Endothelial cell (in vitro differentiated cells): Measurements from ENCODE around the gene TFDP1. TPM values are rescaled to one million over a fixed set of nuclear protein-coding genes. Genes with fewer than 3 reads are reported as not detected.

Source experiments
- DNase-seq: peaks from one replicate; pipeline ENCODE4 v3.0.0; 2021; ENCODE audit warnings: low spot score
- H3K27ac Mint-ChIP-seq: one replicate; pipeline ENCODE4 v1.8.0; 2021; ENCODE audit warnings: mixed read lengths, inconsistent platforms; ENCODE audit not compliant: unreplicated experiment
- H3K27me3 Mint-ChIP-seq: one replicate; pipeline ENCODE4 v1.8.0; 2021; ENCODE audit warnings: mild to moderate bottlenecking, moderate library complexity, mixed read lengths, inconsistent platforms; ENCODE audit not compliant: unreplicated experiment
- H3K36me3 Mint-ChIP-seq: one replicate; pipeline ENCODE4 v1.8.0; 2021; ENCODE audit warnings: mild to moderate bottlenecking, low read depth, mixed read lengths, inconsistent platforms; ENCODE audit not compliant: unreplicated experiment
- H3K4me1 Mint-ChIP-seq: one replicate; pipeline ENCODE4 v1.8.0; 2021; ENCODE audit warnings: mild to moderate bottlenecking, mixed read lengths, inconsistent platforms; ENCODE audit not compliant: unreplicated experiment
- H3K4me3 Mint-ChIP-seq: one replicate; pipeline ENCODE4 v1.8.0; 2021; ENCODE audit warnings: mild to moderate bottlenecking, mixed read lengths, inconsistent platforms; ENCODE audit not compliant: unreplicated experiment
- H3K9me3 Mint-ChIP-seq: one replicate; pipeline ENCODE4 v1.8.0; 2021; ENCODE audit warnings: mixed read lengths, inconsistent platforms; ENCODE audit not compliant: unreplicated experiment
- total RNA-seq: library from RNA; stranded (reverse); fragmentation: NEBNext Ultra II Directional; extraction: Animal tissue kit (Norgen Biotek cat#: 25700); gene quantifications from one replicate; pipeline ENCODE4 v1.2.1, GENCODE V29; 2021; ENCODE audit not compliant: unreplicated experiment
- TF ChIP-seq, protein P1 (sequence below): fragments of 200-600 bp; sonication (generic); IDR thresholded peaks from one replicate; pipeline ENCODE4 v1.5.0; 2021; ENCODE audit warnings: antibody characterized with exemption; ENCODE audit not compliant: unreplicated experiment

TFDP1 gene
- total RNA-seq, 1 donor from 2014 or later = 65.8 TPM

DNA sequence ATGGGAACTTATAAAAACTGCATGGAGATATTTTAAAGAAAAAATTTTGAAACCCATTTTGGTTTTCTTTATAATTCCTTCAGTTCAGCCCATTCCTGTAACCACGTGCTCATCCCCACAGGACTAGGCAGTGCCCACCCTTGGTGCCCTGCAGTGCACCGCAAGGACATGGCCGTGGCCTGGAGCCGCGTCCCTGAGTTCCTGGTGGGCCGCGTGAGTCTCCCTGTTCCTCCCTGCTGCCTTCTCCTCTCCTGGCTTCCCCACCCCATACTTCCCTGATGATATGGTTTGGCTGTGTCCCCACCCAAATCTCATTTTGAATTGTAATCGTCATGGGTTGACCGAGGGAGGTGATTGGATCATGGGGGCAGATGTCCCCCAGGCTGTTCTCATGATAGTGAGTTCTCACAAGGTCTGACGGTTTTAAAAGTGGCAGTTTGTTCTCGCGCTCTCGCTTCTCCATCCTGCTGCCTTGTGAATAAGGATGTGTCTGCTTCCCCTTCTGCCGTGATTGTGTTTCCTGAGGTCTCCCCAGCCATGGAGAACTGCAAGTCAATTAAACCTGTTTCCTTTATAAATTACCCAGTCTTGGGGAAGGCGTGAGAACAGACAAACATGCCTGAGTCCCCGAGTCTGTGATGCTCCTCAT lies 31.6 kb upstream of the TFDP1 start:
- TF ChIP-seq, protein P1, sequence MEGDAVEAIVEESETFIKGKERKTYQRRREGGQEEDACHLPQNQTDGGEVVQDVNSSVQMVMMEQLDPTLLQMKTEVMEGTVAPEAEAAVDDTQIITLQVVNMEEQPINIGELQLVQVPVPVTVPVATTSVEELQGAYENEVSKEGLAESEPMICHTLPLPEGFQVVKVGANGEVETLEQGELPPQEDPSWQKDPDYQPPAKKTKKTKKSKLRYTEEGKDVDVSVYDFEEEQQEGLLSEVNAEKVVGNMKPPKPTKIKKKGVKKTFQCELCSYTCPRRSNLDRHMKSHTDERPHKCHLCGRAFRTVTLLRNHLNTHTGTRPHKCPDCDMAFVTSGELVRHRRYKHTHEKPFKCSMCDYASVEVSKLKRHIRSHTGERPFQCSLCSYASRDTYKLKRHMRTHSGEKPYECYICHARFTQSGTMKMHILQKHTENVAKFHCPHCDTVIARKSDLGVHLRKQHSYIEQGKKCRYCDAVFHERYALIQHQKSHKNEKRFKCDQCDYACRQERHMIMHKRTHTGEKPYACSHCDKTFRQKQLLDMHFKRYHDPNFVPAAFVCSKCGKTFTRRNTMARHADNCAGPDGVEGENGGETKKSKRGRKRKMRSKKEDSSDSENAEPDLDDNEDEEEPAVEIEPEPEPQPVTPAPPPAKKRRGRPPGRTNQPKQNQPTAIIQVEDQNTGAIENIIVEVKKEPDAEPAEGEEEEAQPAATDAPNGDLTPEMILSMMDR = no peak
- Mint-ChIP-seq H3K4me3 (peak overlapping the region; percentile 7), H3K36me3 (peaks cover 50% of the 10 kb centered on the region), H3K4me1 (peaks cover 57% of the 10 kb centered on the region), H3K27ac (peak overlapping the region; percentile 99), H3K9me3 (no peaks in the 10 kb centered on the region), H3K27me3 (peaks cover 8% of the 10 kb centered on the region)
- DNase-seq = peak; percentile 43

DNA sequence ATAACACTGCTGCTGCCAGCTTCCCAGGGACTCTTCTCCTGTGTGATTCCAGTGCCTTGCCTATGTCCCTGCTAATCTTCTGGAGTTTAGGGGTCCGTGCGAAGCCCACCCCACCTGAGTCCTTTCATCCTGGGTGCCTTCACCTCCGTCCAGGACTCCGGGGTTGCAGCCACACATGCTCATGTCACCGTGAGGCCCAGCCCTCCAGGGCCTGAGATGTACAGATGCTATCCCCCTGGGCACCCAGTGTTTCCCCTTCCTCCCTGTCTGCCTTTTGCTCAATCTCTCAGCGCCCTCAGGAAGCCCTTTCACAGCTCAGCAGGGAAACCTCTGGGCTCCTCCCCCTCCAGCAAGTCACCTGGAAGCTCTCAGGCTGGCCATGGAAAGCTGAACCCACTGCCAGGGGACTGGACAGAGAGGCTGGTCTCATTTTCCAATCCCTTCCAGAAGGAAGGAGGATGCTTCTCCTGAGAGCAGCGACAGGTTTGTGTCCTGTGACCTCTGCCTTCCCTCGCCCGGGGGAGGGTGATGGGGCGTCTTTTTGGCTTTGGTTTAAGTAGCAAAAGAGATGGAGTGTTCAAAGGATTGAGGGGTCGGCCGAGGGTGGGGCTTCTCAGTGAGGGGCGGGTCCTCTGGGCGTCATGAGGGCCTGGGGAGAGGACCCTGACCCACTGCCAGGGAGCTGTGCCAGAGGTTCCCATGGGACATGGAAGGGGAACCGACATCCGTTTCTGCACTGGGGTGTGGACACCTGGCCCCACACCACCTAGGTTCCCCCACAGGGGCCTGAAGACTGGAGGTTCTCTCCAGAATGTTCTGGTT lies 30.8 kb upstream of the TFDP1 start:
- no peak for DNase-seq
- Mint-ChIP-seq H3K4me1 (peaks cover 53% of the 10 kb centered on the region), H3K36me3 (peaks cover 46% of the 10 kb centered on the region), H3K27ac (peak overlapping the region; percentile 99), H3K27me3 (peaks cover 8% of the 10 kb centered on the region), H3K9me3 (no peaks in the 10 kb centered on the region), H3K4me3 (peak overlapping the region; percentile 7)
- TF ChIP-seq, protein P1 = no peak

DNA sequence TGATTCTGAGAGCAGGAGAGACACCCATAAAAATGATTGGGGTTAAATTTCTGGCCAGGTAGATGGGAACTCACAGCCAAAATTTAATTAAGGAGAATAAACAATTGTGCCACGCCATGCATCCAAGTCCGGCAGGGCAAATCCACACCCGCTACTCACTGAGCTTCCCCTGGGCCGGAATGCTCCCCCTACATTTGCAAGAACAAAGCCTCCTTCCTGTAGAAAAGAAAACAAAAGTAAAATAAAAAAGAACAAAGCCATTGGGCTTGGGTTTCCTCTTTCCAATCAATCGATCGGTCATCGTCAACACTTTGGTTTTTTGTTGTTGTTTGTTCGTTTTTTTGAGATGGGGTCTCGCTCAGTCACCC lies 30.2 kb upstream of the TFDP1 start:
- Mint-ChIP-seq H3K4me3 (no peak overlapping the region), H3K4me1 (peaks cover 53% of the 10 kb centered on the region), H3K27me3 (peaks cover 6% of the 10 kb centered on the region), H3K36me3 (peaks cover 43% of the 10 kb centered on the region), H3K27ac (peak overlapping the region; percentile 99), H3K9me3 (no peaks in the 10 kb centered on the region)
- no peak for DNase-seq
- TF ChIP-seq, protein P1 = no peak

DNA sequence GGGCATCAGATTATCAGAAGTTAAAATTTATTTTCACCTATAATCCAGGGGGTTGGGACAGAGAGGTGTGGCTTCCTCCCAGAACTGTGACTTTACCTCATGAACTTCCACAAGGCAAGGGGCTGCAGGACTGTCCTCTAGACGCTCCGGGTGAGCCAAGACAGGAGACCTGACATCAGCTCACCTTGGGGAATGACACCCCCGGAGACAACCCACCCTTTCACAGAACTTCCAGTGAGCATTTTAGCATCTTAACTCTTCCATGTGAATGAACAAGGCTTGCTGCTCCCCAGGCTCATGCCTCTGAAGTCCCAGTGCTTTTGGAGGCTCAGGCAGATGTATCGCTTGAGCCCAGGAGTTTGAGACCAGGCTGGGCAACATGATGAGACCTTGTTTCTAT lies 29.4 kb upstream of the TFDP1 start:
- Mint-ChIP-seq H3K4me3 (no peak overlapping the region), H3K27ac (peak overlapping the region; percentile 99)
- no peak for DNase-seq

More for the DNA sequence above, 29.4 kb upstream of the TFDP1 start:
- Mint-ChIP-seq H3K9me3 (no peaks in the 10 kb centered on the region), H3K4me1 (peaks cover 59% of the 10 kb centered on the region), H3K27me3 (peaks cover 9% of the 10 kb centered on the region), H3K36me3 (peaks cover 38% of the 10 kb centered on the region)
- TF ChIP-seq, protein P1 = no peak
